Measurements from ENCODE around the gene FAM237A.

FAM237A gene

GRCh38 chr2:206688453-206688852, 46.2 kb downstream of the FAM237A start:
- no peak overlapping the region for H3K14ac ChIP-seq (ENCODE audit: low read length)
- no peaks in the 10 kb centered on the region for H3K36me3 ChIP-seq (ENCODE audit: control insufficient read depth in 1 of 2, insufficient read depth in 2 of 2, low read length in 2 of 2)
- no peak overlapping the region for H4K12ac ChIP-seq (ENCODE audit: low read depth, low read length)
- no peak overlapping the region for H2BK12ac ChIP-seq (ENCODE audit: low read length)
- no peaks in the 10 kb centered on the region for H3K9me3 ChIP-seq (ENCODE audit: insufficient read depth, low read depth, low read length)
- H3K79me1 ChIP-seq (ENCODE audit: low read length), result no peaks in the 10 kb centered on the region
- H4K8ac ChIP-seq (ENCODE audit: low read depth, low read length), result no peak overlapping the region
- H2AK5ac ChIP-seq (ENCODE audit: low read length), result no peak overlapping the region
- H3K4me2 ChIP-seq (ENCODE audit: low read length), result no peak overlapping the region
- no peak overlapping the region for H2AFZ ChIP-seq (ENCODE audit: insufficient read depth, low read length, poor library complexity)
- DNase-seq, result no peak
- no peak overlapping the region for H3K4me3 ChIP-seq (ENCODE audit: low read depth, low read length)
- H3K18ac ChIP-seq (ENCODE audit: low read length), result no peak overlapping the region
- no peaks in the 10 kb centered on the region for H3K27me3 ChIP-seq (ENCODE audit: insufficient read depth, low read length)
- H3K9ac ChIP-seq (ENCODE audit: low read length), result no peak overlapping the region
- no peak overlapping the region for H3K4ac ChIP-seq (ENCODE audit: low read depth, low read length)
- no CpG with 5 or more reads among the region's 2 CpGs for WGBS (ENCODE audit: extremely low coverage, insufficient coverage, insufficient read length)
- H3K27ac ChIP-seq (ENCODE audit: low read depth, low read length), result no peak overlapping the region
- no peaks in the 10 kb centered on the region for H3K4me1 ChIP-seq (ENCODE audit: control insufficient read depth in 1 of 2, insufficient read depth in 2 of 2, low read length in 2 of 2)
- H2BK5ac ChIP-seq (ENCODE audit: low read depth, low read length, poor library complexity), result no peak overlapping the region
- no peak overlapping the region for H2BK120ac ChIP-seq (ENCODE audit: insufficient read depth, low read length, poor library complexity)
- H3K79me2 ChIP-seq (ENCODE audit: control insufficient read depth, insufficient read depth, low read length, poor library complexity), result no peaks in the 10 kb centered on the region
- no peak overlapping the region for H3K23ac ChIP-seq (ENCODE audit: low read length)
- no peak overlapping the region for H4K91ac ChIP-seq (ENCODE audit: low read depth, low read length)

- H3K79me2 ChIP-seq (ENCODE audit: control insufficient read depth, insufficient read depth, low read length, poor library complexity), result no peaks in the 10 kb centered on the region
- H3K9me3 ChIP-seq (ENCODE audit: insufficient read depth, low read depth, low read length), result no peaks in the 10 kb centered on the region
- H3K4me1 ChIP-seq (ENCODE audit: control insufficient read depth in 1 of 2, insufficient read depth in 2 of 2, low read length in 2 of 2), result no peaks in the 10 kb centered on the region
- no peak overlapping the region for H2BK5ac ChIP-seq (ENCODE audit: low read depth, low read length, poor library complexity)
- no peak overlapping the region for H3K27ac ChIP-seq (ENCODE audit: low read depth, low read length)
- DNase-seq, result no peak
- no peak overlapping the region for H2BK120ac ChIP-seq (ENCODE audit: insufficient read depth, low read length, poor library complexity)
- no peaks in the 10 kb centered on the region for H3K36me3 ChIP-seq (ENCODE audit: control insufficient read depth in 1 of 2, insufficient read depth in 2 of 2, low read length in 2 of 2)
- no peak overlapping the region for H3K14ac ChIP-seq (ENCODE audit: low read length)
- no peak overlapping the region for H2AFZ ChIP-seq (ENCODE audit: insufficient read depth, low read length, poor library complexity)
- no peak overlapping the region for H3K9ac ChIP-seq (ENCODE audit: low read length)
- no peak overlapping the region for H2AK5ac ChIP-seq (ENCODE audit: low read length)
- no peak overlapping the region for H3K4ac ChIP-seq (ENCODE audit: low read depth, low read length)
- no peak overlapping the region for H4K91ac ChIP-seq (ENCODE audit: low read depth, low read length)
- no peaks in the 10 kb centered on the region for H3K27me3 ChIP-seq (ENCODE audit: insufficient read depth, low read length)
- no peak overlapping the region for H3K23ac ChIP-seq (ENCODE audit: low read length)
- H4K8ac ChIP-seq (ENCODE audit: low read depth, low read length), result no peak overlapping the region
- H2BK12ac ChIP-seq (ENCODE audit: low read length), result no peak overlapping the region
- no peaks in the 10 kb centered on the region for H3K79me1 ChIP-seq (ENCODE audit: low read length)
- H3K4me3 ChIP-seq (ENCODE audit: low read depth, low read length), result no peak overlapping the region
- no peak overlapping the region for H3K18ac ChIP-seq (ENCODE audit: low read length)
- H4K12ac ChIP-seq (ENCODE audit: low read depth, low read length), result no peak overlapping the region
- no CpG with 5 or more reads among the region's 1 CpG for WGBS (ENCODE audit: extremely low coverage, insufficient coverage, insufficient read length)
- H3K4me2 ChIP-seq (ENCODE audit: low read length), result no peak overlapping the region
Measured at GRCh38 chr2:206688990-206689389, 46.7 kb downstream of the FAM237A start.

GRCh38 chr2:206692971-206693370, 50.7 kb downstream of the FAM237A start:
- no peak overlapping the region for H4K91ac ChIP-seq (ENCODE audit: low read depth, low read length)
- H3K23ac ChIP-seq (ENCODE audit: low read length), result no peak overlapping the region
- no peak overlapping the region for H4K8ac ChIP-seq (ENCODE audit: low read depth, low read length)
- WGBS (ENCODE audit: extremely low coverage, insufficient coverage, insufficient read length), result no CpG with 5 or more reads among the region's 7 CpGs
- no peak overlapping the region for H2AK5ac ChIP-seq (ENCODE audit: low read length)
- H3K4ac ChIP-seq (ENCODE audit: low read depth, low read length), result no peak overlapping the region
- no peak overlapping the region for H2AFZ ChIP-seq (ENCODE audit: insufficient read depth, low read length, poor library complexity)
- no peak overlapping the region for H3K27ac ChIP-seq (ENCODE audit: low read depth, low read length)
- no peak overlapping the region for H3K14ac ChIP-seq (ENCODE audit: low read length)
- no peak overlapping the region for H4K12ac ChIP-seq (ENCODE audit: low read depth, low read length)
- no peaks in the 10 kb centered on the region for H3K79me2 ChIP-seq (ENCODE audit: control insufficient read depth, insufficient read depth, low read length, poor library complexity)
- H2BK5ac ChIP-seq (ENCODE audit: low read depth, low read length, poor library complexity), result no peak overlapping the region
- DNase-seq, result no peak
- no peak overlapping the region for H3K18ac ChIP-seq (ENCODE audit: low read length)
- no peak overlapping the region for H3K4me3 ChIP-seq (ENCODE audit: low read depth, low read length)
- H3K9ac ChIP-seq (ENCODE audit: low read length), result no peak overlapping the region
- H2BK120ac ChIP-seq (ENCODE audit: insufficient read depth, low read length, poor library complexity), result no peak overlapping the region
- no peaks in the 10 kb centered on the region for H3K36me3 ChIP-seq (ENCODE audit: control insufficient read depth in 1 of 2, insufficient read depth in 2 of 2, low read length in 2 of 2)
- H3K4me2 ChIP-seq (ENCODE audit: low read length), result no peak overlapping the region
- no peak overlapping the region for H2BK12ac ChIP-seq (ENCODE audit: low read length)
- H3K79me1 ChIP-seq (ENCODE audit: low read length), result no peaks in the 10 kb centered on the region
- no peaks in the 10 kb centered on the region for H3K4me1 ChIP-seq (ENCODE audit: control insufficient read depth in 1 of 2, insufficient read depth in 2 of 2, low read length in 2 of 2)
- H3K9me3 ChIP-seq (ENCODE audit: insufficient read depth, low read depth, low read length), result no peaks in the 10 kb centered on the region
- H3K27me3 ChIP-seq (ENCODE audit: insufficient read depth, low read length), result no peaks in the 10 kb centered on the region

- Histone ChIP-seq H3K79me2 (ENCODE audit: control insufficient read depth, insufficient read depth, low read length, poor library complexity) (no peaks in the 10 kb centered on the region), H2BK12ac (ENCODE audit: low read length) (no peak overlapping the region), H2BK5ac (ENCODE audit: low read depth, low read length, poor library complexity) (no peak overlapping the region), H4K8ac (ENCODE audit: low read depth, low read length) (no peak overlapping the region), H3K79me1 (ENCODE audit: low read length) (no peaks in the 10 kb centered on the region), H3K9ac (ENCODE audit: low read length) (no peak overlapping the region), H3K4me1 (ENCODE audit: control insufficient read depth in 1 of 2, insufficient read depth in 2 of 2, low read length in 2 of 2) (no peaks in the 10 kb centered on the region), H3K4me2 (ENCODE audit: low read length) (no peak overlapping the region), H2AFZ (ENCODE audit: insufficient read depth, low read length, poor library complexity) (no peak overlapping the region), H3K27ac (ENCODE audit: low read depth, low read length) (no peak overlapping the region), H2BK120ac (ENCODE audit: insufficient read depth, low read length, poor library complexity) (no peak overlapping the region), H3K9me3 (ENCODE audit: insufficient read depth, low read depth, low read length) (no peaks in the 10 kb centered on the region), H3K23ac (ENCODE audit: low read length) (no peak overlapping the region), H3K4ac (ENCODE audit: low read depth, low read length) (no peak overlapping the region), H3K27me3 (ENCODE audit: insufficient read depth, low read length) (no peaks in the 10 kb centered on the region), H2AK5ac (ENCODE audit: low read length) (no peak overlapping the region), H3K36me3 (ENCODE audit: control insufficient read depth in 1 of 2, insufficient read depth in 2 of 2, low read length in 2 of 2) (no peaks in the 10 kb centered on the region), H4K91ac (ENCODE audit: low read depth, low read length) (no peak overlapping the region), H3K14ac (ENCODE audit: low read length) (no peak overlapping the region), H3K4me3 (ENCODE audit: low read depth, low read length) (no peak overlapping the region), H4K12ac (ENCODE audit: low read depth, low read length) (no peak overlapping the region), H3K18ac (ENCODE audit: low read length) (no peak overlapping the region)
- WGBS (ENCODE audit: extremely low coverage, insufficient coverage, insufficient read length), result no CpG with 5 or more reads among the region's 5 CpGs
- DNase-seq, result peak; percentile 41 to 85
Measured at GRCh38 chr2:206693399-206694137, 51.3 kb downstream of the FAM237A start.
